ENCODE data around the gene PKDCC. TPM values are rescaled to one million over a fixed set of nuclear protein-coding genes. Genes with fewer than 3 reads are reported as not detected.
A peak's percentile ranks its signal among the peaks of the same experiment; 100 is the strongest.

Gene PKDCC
- total and polyA plus RNA-seq, 2 of the 13 experiments (the other 11 are each of a cell fraction or from before 2014, with no cell fraction given), result 52.6 to 58.8 TPM

DNA sequence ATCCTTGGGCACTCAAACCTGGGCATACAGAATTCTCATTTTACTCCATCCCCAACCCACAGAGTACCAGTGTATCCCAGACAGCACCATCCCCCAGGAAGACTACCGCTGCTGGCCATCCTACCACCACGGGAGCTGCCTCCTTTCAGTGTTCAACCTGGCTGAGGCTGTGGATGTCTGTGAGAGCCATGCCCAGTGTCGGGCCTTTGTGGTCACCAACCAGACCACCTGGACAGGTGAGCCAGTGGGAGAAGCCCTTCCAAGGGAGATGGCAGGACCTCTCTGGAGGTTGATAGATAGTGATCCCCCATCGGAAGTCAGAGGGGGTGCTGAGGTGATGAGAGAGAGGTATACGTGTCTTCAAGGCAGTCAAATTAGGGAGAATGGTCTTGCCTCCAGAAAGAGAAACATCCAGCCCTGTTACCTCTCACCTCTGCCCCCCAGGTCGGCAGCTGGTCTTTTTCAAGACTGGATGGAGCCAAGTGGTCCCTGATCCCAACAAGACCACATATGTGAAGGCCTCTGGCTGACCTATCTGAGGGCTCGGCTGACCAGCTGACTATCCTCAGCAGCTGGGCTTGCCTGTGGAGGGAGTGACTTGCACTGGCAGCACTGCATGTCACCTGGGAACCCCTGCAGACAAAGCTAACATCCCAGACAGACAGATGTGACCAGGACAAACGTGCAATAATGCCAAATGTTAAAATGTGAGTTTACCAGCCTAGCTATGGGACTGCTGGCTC, 9.5 kb downstream of the PKDCC start (continued):
- TF ChIP-seq ZNF350 (CRISPR knock-in tag; IDR thresholded peaks at IDR 0.05; ENCODE audit: borderline replicate concordance, low read depth) (0 out of 2 replicates have a peak, but pooled peaks have one; percentile 21), CHCHD3 (CRISPR knock-in tag; IDR thresholded peaks at IDR 0.05) (0 out of 2 replicates have a peak, but pooled peaks have one; percentile 66), MED8 (CRISPR knock-in tag; IDR thresholded peaks at IDR 0.05; ENCODE audit: insufficient replicate concordance) (peak; percentile 26), HIVEP1 (CRISPR knock-in tag; IDR thresholded peaks at IDR 0.05) (0 out of 2 replicates have a peak, but pooled peaks have one; percentile 41)
- TF ChIP-seq, protein P1, sequence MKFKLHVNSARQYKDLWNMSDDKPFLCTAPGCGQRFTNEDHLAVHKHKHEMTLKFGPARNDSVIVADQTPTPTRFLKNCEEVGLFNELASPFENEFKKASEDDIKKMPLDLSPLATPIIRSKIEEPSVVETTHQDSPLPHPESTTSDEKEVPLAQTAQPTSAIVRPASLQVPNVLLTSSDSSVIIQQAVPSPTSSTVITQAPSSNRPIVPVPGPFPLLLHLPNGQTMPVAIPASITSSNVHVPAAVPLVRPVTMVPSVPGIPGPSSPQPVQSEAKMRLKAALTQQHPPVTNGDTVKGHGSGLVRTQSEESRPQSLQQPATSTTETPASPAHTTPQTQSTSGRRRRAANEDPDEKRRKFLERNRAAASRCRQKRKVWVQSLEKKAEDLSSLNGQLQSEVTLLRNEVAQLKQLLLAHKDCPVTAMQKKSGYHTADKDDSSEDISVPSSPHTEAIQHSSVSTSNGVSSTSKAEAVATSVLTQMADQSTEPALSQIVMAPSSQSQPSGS (CRISPR knock-in tag; IDR thresholded peaks at IDR 0.05), result no peak

DNA sequence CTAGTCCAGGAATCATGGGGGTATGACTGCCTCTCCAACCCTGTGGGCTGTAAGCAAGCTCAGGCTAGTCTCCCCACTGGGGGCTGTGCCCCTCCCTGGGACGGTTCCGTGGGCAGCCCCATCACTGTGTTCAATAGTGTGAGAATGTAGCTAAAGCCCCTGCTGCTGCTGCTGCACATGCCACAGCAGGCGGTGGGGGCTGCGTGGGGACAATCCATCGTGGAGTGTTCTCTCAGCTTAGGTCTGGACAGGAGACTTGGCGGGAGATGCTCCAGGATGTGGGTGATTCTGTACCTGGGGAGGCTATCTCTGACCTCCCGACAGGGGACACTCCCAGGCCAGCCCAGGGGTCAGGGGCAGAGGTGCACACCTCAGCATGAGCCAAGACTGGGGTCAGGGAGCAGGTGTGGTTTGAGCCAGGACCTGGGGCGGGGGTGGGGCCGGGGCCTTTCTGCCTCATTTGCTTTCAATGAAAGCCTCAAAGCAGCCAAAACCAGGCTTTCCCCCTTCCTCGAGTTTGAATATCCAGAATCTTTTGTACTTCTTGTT, 10.2 kb downstream of the PKDCC start:
- TF ChIP-seq, protein P2, sequence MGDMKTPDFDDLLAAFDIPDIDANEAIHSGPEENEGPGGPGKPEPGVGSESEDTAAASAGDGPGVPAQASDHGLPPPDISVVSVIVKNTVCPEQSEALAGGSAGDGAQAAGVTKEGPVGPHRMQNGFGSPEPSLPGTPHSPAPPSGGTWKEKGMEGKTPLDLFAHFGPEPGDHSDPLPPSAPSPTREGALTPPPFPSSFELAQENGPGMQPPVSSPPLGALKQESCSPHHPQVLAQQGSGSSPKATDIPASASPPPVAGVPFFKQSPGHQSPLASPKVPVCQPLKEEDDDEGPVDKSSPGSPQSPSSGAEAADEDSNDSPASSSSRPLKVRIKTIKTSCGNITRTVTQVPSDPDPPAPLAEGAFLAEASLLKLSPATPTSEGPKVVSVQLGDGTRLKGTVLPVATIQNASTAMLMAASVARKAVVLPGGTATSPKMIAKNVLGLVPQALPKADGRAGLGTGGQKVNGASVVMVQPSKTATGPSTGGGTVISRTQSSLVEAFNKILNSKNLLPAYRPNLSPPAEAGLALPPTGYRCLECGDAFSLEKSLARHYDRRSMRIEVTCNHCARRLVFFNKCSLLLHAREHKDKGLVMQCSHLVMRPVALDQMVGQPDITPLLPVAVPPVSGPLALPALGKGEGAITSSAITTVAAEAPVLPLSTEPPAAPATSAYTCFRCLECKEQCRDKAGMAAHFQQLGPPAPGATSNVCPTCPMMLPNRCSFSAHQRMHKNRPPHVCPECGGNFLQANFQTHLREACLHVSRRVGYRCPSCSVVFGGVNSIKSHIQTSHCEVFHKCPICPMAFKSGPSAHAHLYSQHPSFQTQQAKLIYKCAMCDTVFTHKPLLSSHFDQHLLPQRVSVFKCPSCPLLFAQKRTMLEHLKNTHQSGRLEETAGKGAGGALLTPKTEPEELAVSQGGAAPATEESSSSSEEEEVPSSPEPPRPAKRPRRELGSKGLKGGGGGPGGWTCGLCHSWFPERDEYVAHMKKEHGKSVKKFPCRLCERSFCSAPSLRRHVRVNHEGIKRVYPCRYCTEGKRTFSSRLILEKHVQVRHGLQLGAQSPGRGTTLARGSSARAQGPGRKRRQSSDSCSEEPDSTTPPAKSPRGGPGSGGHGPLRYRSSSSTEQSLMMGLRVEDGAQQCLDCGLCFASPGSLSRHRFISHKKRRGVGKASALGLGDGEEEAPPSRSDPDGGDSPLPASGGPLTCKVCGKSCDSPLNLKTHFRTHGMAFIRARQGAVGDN (CRISPR knock-in tag; IDR thresholded peaks at IDR 0.05), result peak; percentile 22; the same call in 1 of the 2 replicates
- peak; percentile 34 for TF ChIP-seq AGO2 (optimal IDR thresholded peaks at IDR 0.05; ENCODE audit: low read depth, low read length)
- TF ChIP-seq, protein P3, sequence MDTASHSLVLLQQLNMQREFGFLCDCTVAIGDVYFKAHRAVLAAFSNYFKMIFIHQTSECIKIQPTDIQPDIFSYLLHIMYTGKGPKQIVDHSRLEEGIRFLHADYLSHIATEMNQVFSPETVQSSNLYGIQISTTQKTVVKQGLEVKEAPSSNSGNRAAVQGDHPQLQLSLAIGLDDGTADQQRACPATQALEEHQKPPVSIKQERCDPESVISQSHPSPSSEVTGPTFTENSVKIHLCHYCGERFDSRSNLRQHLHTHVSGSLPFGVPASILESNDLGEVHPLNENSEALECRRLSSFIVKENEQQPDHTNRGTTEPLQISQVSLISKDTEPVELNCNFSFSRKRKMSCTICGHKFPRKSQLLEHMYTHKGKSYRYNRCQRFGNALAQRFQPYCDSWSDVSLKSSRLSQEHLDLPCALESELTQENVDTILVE (CRISPR knock-in tag; IDR thresholded peaks at IDR 0.05), result no peak
- Histone ChIP-seq H3K79me2 (ENCODE audit: insufficient read depth, low read length) (peaks cover under 1% of the 10 kb centered on the region), H3K9me3 (ENCODE audit: low read length) (no peaks in the 10 kb centered on the region), H3K4me1 (ENCODE audit: insufficient read depth, low read length) (peaks cover 82% of the 10 kb centered on the region), H3K9ac (ENCODE audit: insufficient read depth, low read depth, low read length) (no peak overlapping the region), H3K27ac (ENCODE audit: extremely low read length, insufficient read depth, low read length) (no peak overlapping the region), H2AFZ (ENCODE audit: low read length) (no peak overlapping the region), H4K20me1 (ENCODE audit: insufficient read depth, low read length) (no peaks in the 10 kb centered on the region), H3K36me3 (replicated peaks in 1 of 2; ENCODE audit: control insufficient read depth in 1 of 2, insufficient read depth in 2 of 2, low read length in 2 of 2) (peaks cover 23 to 26% of the 10 kb centered on the region in 2 experiments), H3K4me3 (replicated peaks in 1 of 3; ENCODE audit: insufficient read depth in 1 of 3, low read depth in 2 of 3, low read length in 3 of 3) (no peak overlapping the region), H3K27me3 (ENCODE audit: control insufficient read depth in 1 of 2, insufficient read depth in 2 of 2, low read length in 2 of 2) (no peaks in the 10 kb centered on the region), H3K4me2 (ENCODE audit: low read depth, low read length) (no peak overlapping the region)
- POLR2A ChIA-PET, result interaction anchor here (0.8 to 11.8 kb wide), 4 partner anchors 11 to 210 kb away, joined by 3 to 203 read pairs (median 14); partner anchors contain the start of gene PKDCC
- no peak for ATAC-seq
- TSS peak; percentile 36 for BruUV-seq (replicated peaks)
- FAIRE-seq, result no peak
- CTCF ChIA-PET (ENCODE audit: low intra/inter-chr PET ratio, low total read pairs), result no interaction called here
- DNase-seq (ENCODE audit: low spot score), result no peak
- WGBS (ENCODE audit: low lambda C conversion rate), result 96% methylated on average over 10 of the region's 10 CpGs
- in situ Hi-C loops (cut with HindIII; ENCODE audit: extremely low pct_ligation_motif_present, low pct_unique_long_range_greater_than_20kb), result no loop called here
- intact Hi-C loops (cut with micrococcal nuclease; ENCODE audit: unreplicated experiment), result loop anchor here (2.0 kb wide), 1 partner anchor 29 kb away; no protein-coding TSS in a partner anchor

Measured in HepG2 (cell line).